ENCODE measurements around the gene MAP3K12.
"Not testable (repeated sequence)": the region's sequence is repeated elsewhere in the genome, so short reads cannot be mapped to it uniquely, and the experiment has no call there.

Gene MAP3K12

GRCh38 chr12:53492188-53492587 lies 7.1 kb downstream of the MAP3K12 start:
- no peak for DNase-seq (ENCODE audit: low read depth in 2 of 2)

- no peak for DNase-seq (ENCODE audit: low read depth in 2 of 2)
Observed at GRCh38 chr12:53489242-53489864, 9.9 kb downstream of the MAP3K12 start.

- DNase-seq (ENCODE audit: low read depth in 2 of 2), result no peak
Observed at GRCh38 chr12:53486736-53487487, 12.3 kb downstream of the MAP3K12 start.

GRCh38 chr12:53485955-53486735 lies 13.1 kb downstream of the MAP3K12 start:
- no peak for DNase-seq (ENCODE audit: low read depth in 2 of 2)

GRCh38 chr12:53484686-53485575 lies 14.3 kb downstream of the MAP3K12 start:
- no peak for DNase-seq (ENCODE audit: low read depth in 2 of 2)

- DNase-seq (ENCODE audit: low read depth in 2 of 2), result no peak
Observed at GRCh38 chr12:53483979-53484377, 15.3 kb downstream of the MAP3K12 start.

- no peak for DNase-seq (ENCODE audit: low read depth in 2 of 2)
Observed at GRCh38 chr12:53483225-53483978, 15.9 kb downstream of the MAP3K12 start.

GRCh38 chr12:53482626-53483168 lies 16.6 kb downstream of the MAP3K12 start:
- DNase-seq (ENCODE audit: low read depth in 2 of 2), result no peak

- DNase-seq (ENCODE audit: low read depth in 2 of 2), result no peak
Observed at GRCh38 chr12:53481939-53482586, 17.2 kb downstream of the MAP3K12 start.

GRCh38 chr12:53481458-53481857 lies 17.8 kb downstream of the MAP3K12 start:
- DNase-seq (ENCODE audit: low read depth in 2 of 2), result not testable (repeated sequence)

GRCh38 chr12:53480491-53481442 lies 18.5 kb downstream of the MAP3K12 start:
- no peak for DNase-seq (ENCODE audit: low read depth in 2 of 2)

- no peak for DNase-seq (ENCODE audit: low read depth in 2 of 2)
Observed at GRCh38 chr12:53479331-53479730, 19.9 kb downstream of the MAP3K12 start.

GRCh38 chr12:53478865-53479264 lies 20.4 kb downstream of the MAP3K12 start:
- no peak for DNase-seq (ENCODE audit: low read depth in 2 of 2)

GRCh38 chr12:53476769-53477209 lies 22.5 kb downstream of the MAP3K12 start:
- DNase-seq (ENCODE audit: low read depth in 2 of 2), result no peak

- DNase-seq (ENCODE audit: low read depth in 2 of 2), result no peak
Observed at GRCh38 chr12:53474819-53475218, 24.4 kb downstream of the MAP3K12 start.

GRCh38 chr12:53474077-53474476 lies 25.2 kb downstream of the MAP3K12 start:
- DNase-seq (ENCODE audit: low read depth in 2 of 2), result no peak

GRCh38 chr12:53472056-53472582 lies 27.1 kb downstream of the MAP3K12 start:
- DNase-seq (ENCODE audit: low read depth in 2 of 2), result no peak

- no peak for DNase-seq (ENCODE audit: low read depth in 2 of 2)
Observed at GRCh38 chr12:53468282-53468681, 31.0 kb downstream of the MAP3K12 start.

GRCh38 chr12:53467880-53468279 lies 31.4 kb downstream of the MAP3K12 start:
- DNase-seq (ENCODE audit: low read depth in 2 of 2), result no peak
